Measurements from ENCODE around the gene HS3ST2.

GRCh38 chr16:22784690-22785214 is 29.2 kb upstream of the HS3ST2 start:
- no peak for TF ChIP-seq CTCF (IDR thresholded peaks at IDR 0.05; ENCODE audit: control extremely low read depth in 1 of 3, insufficient read depth in 1 of 3, low read depth in 1 of 3, low read length in 3 of 3)
- no peak for TF ChIP-seq YY1 (IDR thresholded peaks at IDR 0.05; ENCODE audit: low read depth, low read length)
- TF ChIP-seq SIX5 (IDR thresholded peaks at IDR 0.05; ENCODE audit: low read depth, low read length): no peak
- no peak for TF ChIP-seq CBX5 (IDR thresholded peaks at IDR 0.05; ENCODE audit: low read depth, low read length)
